Stimulated activated CD4-positive, alpha-beta T cell treated with anti-CD3 and anti-CD28 coated beads, Interleukin-15, amount 100 ng/mL, for 1 hour (primary cell): ENCODE data around the gene CAMSAP3.

Experiments
- DNase-seq, 2 donors: peaks; one replicate each; pipeline ENCODE4 v3.0.0-alpha.2; 2020; ENCODE audit warnings: low read depth in 1 of 2, low spot score in 1 of 2

Gene CAMSAP3

GRCh38 chr19:7645656-7646425 is 50.2 kb downstream of the CAMSAP3 start:
- no peak for DNase-seq

- no peak for DNase-seq
These were observed 50.7 kb downstream of the CAMSAP3 start for GRCh38 chr19:7646426-7646700.

DNA sequence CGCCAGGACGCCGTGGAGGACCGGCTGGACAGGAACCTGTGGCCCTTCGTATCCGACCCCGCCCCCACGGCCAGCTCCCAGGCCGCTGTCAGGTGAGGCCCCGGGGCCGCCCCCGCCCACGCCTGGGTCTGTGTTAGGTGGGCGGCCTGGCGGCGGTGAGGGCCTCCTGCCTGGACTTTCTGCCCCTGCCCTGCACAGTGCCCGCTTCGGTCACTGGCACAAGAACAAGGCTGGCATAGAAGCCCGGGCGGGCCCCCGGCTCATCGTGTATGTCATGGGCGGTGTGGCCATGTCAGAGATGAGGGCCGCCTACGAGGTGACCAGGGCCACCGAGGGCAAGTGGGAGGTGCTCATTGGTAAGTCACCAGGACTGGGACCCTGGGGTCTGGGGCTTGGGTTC is 51.5 kb downstream of the CAMSAP3 start:
- DNase-seq: no peak

DNA sequence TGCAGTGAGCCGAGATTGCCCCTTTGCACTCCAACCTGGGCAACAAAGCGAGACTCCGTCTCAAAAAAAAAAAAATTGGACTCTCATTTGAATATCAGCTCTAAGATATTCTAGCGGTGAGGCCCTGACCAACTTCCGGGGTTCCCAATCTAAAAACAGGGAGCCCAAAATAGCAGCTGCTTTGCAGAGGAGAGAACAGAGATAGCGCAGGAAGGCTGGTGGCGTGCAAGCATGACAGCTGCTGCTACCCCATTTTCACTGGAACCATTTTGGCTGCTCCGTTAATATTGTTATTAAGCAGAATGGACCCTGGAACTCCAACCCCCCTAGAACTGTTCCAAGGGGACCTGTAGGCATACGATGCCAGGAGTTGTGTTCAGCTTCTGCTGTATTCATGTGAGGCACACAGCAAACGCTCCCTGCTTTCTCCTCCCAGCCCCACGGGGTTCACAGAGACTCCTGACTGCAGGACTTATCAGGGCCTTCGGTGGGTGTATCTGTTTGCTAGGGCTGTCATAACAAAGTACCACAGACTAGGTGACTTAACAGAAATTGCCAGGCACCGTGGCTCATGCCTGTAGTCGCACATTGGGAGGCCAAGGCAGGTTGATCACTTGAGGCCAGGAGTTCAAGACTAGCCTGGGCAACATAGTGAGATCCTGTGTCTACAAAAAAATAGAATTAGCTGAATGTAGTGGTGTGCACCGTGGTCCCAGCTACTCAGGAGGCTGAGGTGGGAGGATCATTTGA is 52.8 kb downstream of the CAMSAP3 start:
- DNase-seq: no peak

DNA sequence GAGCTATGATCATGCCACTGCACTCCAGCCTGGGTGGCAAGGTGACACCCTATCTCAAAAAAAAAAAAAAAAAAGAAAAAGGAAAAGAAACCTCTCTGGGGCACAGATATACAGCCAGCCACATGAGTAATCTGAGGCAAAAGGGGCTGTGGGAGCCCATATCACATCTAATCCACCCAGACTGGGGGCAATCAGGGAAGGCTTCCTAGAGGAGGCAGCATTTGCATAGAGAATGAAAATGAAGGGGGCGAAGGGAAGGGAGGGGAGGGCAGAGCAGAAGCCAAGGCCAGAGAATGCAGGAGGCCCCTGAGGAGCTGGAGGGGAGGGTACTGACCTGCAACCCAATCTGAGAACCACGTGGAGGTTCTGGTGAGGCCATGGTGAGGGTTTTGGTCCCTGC is 54.5 kb downstream of the CAMSAP3 start:
- DNase-seq: no peak

DNA sequence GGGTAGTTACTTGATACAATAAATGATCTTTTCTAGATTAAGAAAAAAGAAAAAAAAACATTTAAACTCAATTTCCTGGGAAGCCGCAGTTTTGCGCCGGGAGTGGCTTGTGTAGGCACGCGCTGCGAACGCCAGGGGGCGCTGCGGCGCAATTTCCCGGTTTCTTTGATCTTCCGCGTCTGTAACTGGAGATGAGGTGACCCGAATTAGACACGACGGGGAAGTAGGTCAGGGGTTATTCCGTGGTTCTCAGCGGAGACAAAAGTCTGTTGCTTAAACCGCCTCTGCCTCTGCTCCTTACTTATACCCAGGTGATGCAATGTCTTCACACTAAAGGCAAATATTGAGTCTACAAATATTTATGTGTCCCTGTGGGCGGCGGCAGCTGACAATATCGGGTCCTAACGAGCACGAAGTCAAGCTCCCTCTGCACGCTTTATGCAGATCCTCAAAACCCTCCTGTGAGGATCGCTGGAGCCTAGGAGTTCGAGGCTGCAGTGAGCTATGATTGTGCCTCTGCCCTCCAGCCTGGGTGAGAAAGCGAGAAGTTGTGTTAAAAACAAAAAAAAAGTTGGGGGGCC is 56.5 kb downstream of the CAMSAP3 start:
- peak; percentile 78 to 81 for DNase-seq

DNA sequence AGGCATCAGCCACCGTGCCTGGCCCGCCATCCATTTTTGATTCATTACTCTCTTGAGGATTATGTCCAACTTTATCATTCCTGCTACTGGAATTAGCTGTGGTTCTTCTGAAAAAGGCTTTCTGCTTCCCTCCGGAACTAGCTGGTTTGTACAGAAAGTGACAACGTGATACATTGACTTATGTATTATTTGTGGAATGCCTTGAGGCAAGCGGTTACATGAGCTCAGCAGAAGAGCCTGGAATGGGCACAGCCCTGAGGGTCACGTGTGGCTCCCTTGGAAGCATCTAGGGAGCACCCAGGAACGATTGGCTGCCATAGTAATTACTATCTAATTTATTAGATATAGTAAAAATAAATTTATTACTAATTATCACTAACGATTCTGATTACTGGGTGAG is 58.7 kb downstream of the CAMSAP3 start:
- no peak for DNase-seq

DNA sequence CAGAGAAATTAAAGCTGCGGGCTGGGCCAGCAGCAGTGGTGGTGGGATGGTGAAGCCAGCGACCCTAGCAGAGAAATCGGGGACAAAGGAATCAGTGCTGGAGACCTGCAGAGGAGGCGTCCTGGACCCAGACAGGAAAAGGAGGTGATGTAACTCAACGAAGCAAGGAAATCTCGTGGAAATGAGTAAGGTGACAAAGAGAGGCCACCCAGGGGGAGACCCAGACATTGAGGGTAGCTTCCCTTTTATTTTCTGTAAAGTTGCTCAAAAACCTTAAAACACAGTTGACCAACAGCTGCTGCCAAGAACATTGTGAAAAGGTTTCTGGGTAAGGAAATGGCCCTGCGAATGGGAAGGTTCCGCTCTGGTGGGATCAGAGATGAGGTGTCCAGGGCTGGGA is 59.9 kb downstream of the CAMSAP3 start:
- no peak for DNase-seq

GRCh38 chr19:7657131-7657751 is 61.6 kb downstream of the CAMSAP3 start:
- DNase-seq: no peak

GRCh38 chr19:7658219-7658686 is 62.6 kb downstream of the CAMSAP3 start:
- no peak for DNase-seq

DNA sequence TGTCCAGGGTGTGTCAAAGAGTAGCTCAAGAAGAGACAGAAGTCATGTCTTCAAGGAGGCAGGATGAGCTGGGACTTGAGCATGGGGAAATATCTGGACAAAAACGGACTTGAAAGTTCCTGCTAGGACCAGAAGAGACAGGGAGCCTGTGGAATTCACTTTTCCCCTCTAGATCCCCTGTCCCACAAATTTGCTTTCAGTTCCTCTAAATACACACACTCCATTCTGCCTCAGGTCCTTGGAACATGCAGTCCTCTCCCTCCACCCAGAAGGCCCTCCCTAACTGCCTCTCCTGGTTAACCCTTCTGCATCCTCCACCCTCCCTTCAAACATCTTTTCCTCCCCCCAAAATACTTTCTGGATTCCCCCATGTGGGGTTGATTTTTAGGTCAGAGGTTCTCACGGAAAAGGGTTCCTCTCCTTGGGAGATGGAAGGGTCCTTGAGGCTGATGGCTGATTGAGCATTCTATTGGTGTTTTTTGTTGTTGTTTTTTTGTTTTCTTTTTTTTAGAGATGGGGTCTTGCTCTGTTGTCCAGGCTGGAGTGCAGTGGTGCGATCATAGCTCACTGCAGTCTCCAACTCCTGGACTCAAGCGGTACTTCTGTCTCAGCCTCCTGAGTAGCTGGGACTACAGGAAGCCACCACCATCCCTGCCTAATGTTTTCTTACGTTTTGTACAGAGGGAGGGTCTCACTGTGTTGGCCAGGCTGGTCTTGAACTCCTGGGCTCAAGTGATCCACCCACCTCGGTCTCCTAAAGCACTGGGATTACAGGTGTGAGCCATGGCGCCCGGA is 66.3 kb downstream of the CAMSAP3 start:
- no peak for DNase-seq

DNA sequence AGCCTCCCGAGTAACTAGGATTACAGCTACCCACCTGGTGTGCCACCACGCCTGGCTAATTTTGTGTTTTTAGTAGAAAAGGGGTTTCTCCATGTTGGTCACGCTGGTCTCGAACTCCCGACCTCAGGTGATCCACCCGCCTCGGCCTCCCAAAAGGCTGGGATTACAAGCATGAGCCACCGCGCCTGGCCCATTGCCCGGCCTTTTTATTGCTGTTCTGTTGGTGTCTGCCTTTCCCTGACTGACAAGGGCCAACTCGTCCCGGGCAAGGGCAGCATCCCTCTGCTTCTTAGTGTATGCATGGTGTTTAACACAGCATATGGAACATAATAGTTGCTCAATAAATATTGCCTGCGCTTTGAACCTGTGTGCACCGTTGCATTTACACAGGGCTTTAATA is 67.0 kb downstream of the CAMSAP3 start:
- no peak for DNase-seq

GRCh38 chr19:7663706-7664105 is 68.0 kb downstream of the CAMSAP3 start:
- DNase-seq: no peak

DNA sequence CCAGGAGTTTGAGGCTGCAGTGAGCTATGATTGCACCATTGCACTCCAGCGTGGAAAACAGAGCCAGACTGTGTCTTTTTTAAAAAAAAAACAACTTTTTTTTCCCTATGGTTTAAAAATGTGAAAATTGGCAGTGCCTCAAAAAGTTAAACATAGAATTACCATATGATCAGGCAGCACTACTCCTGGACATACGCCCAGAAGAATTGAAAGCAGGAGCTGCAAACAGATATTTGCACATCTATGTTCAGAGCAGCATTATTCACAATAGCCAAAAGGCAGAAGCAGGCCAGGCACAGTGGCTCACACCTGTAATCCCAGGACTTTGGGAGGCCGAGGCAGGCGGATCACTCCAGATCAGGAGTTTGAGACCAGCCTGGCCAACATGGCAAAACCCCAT is 69.4 kb downstream of the CAMSAP3 start:
- DNase-seq: no peak
